SU-DHL-6 (cell line): ENCODE data around the gene FBXO48.

Experiments used
- H2AFZ ChIP-seq: fragments of 200-600 bp; sonication (generic); 2 replicates; pipeline ENCODE4 v1.6.1; 2014; ENCODE audit warnings: low read depth, mild to moderate bottlenecking, moderate library complexity, mixed read lengths, antibody characterized with exemption, low read length; ENCODE audit not compliant: severe bottlenecking
- H3F3A ChIP-seq: fragments of 200-600 bp; shearing (Covaris generic); 2 replicates; pipeline ENCODE4 v1.6.0; 2016; ENCODE audit warnings: antibody characterized with exemption, mild to moderate bottlenecking; ENCODE audit not compliant: insufficient read depth
- H3K27ac ChIP-seq: fragments of 200-600 bp; sonication (generic); 2 replicates; pipeline ENCODE4 v1.5.1; 2016; ENCODE audit warnings: low read depth, mild to moderate bottlenecking, low read length, moderate library complexity, mixed read lengths
- H3K27me3 ChIP-seq: fragments of 200-600 bp; sonication (generic), shearing (Covaris generic); 2 replicates; pipeline ENCODE4 v1.6.0; 2014; ENCODE audit warnings: mild to moderate bottlenecking, low read length
- H3K36me3 ChIP-seq: fragments of 200-600 bp; sonication (generic); 2 replicates; pipeline ENCODE4 v1.6.1; 2014; ENCODE audit warnings: mild to moderate bottlenecking, low read length, mixed read lengths
- H3K4me2 ChIP-seq: fragments of 300-600, 200-600 bp; shearing (Covaris generic), sonication (generic); 2 replicates; pipeline ENCODE4 v1.6.0; 2014; ENCODE audit warnings: low read length, low read depth, mild to moderate bottlenecking; ENCODE audit not compliant: poor library complexity, severe bottlenecking
- H3K4me3 ChIP-seq: fragments of 200-600 bp; sonication (generic); 2 replicates; pipeline ENCODE4 v1.5.1; 2014; ENCODE audit warnings: antibody characterized with exemption, low read length, mild to moderate bottlenecking, mixed read lengths; ENCODE audit not compliant: insufficient read depth, poor library complexity, severe bottlenecking
- H3K79me2 ChIP-seq: fragments of 200-600 bp; sonication (generic); 2 replicates; pipeline ENCODE4 v1.6.1; 2014; ENCODE audit warnings: mild to moderate bottlenecking, low read length, moderate library complexity; ENCODE audit not compliant: insufficient read depth
- H3K9ac ChIP-seq: fragments of 200-600 bp; sonication (generic); 2 replicates; pipeline ENCODE4 v1.7.0; 2014; ENCODE audit warnings: mild to moderate bottlenecking, low read length
- H3K9me2 ChIP-seq: fragments of 200-600 bp; sonication (generic); replicated peaks from 2 replicates; pipeline ENCODE4 v1.6.1; 2014; ENCODE audit warnings: low read length; ENCODE audit not compliant: insufficient read depth
- H3K9me3 ChIP-seq: fragments of 200-600 bp; sonication (generic); 2 replicates; pipeline ENCODE4 v1.6.1; 2014; ENCODE audit warnings: low read length, mixed read lengths; ENCODE audit not compliant: insufficient read depth
- H4K20me1 ChIP-seq: fragments of 200-600 bp; sonication (generic); 2 replicates; pipeline ENCODE4 v1.6.1; 2014; ENCODE audit warnings: low read depth, mild to moderate bottlenecking, antibody characterized with exemption, low read length, moderate library complexity, mixed read lengths
- CTCF ChIP-seq: fragments of 200-600 bp; sonication (generic); IDR thresholded peaks from one replicate; pipeline ENCODE4 v1.5.1; 2017; ENCODE audit warnings: antibody characterized with exemption, mild to moderate bottlenecking, low read length, moderate library complexity; ENCODE audit not compliant: insufficient read depth, poor library complexity, severe bottlenecking
- EZH2phosphoT487 ChIP-seq: fragments of 200-600 bp; sonication (generic), shearing (Covaris generic); conservative IDR thresholded peaks from 2 replicates; pipeline ENCODE4 v1.6.1; 2018; ENCODE audit warnings: mild to moderate bottlenecking, antibody characterized with exemption, low read length, moderate library complexity, mixed read lengths

Gene FBXO48

GRCh38 chr2:68426446-68426845 is 40.6 kb downstream of the FBXO48 start:
- peaks cover 32% of the 10 kb centered on the region for H3F3A ChIP-seq
- H3K27me3 ChIP-seq = no peaks in the 10 kb centered on the region
- H3K36me3 ChIP-seq = no peaks in the 10 kb centered on the region
- no peak for TF ChIP-seq EZH2phosphoT487
- no peak for TF ChIP-seq CTCF
- no peaks in the 10 kb centered on the region for H3K9me2 ChIP-seq
- no peaks in the 10 kb centered on the region for H3K79me2 ChIP-seq
- peak overlapping the region; percentile 84 for H3K4me2 ChIP-seq
- H2AFZ ChIP-seq = peak overlapping the region; percentile 75
- no peaks in the 10 kb centered on the region for H4K20me1 ChIP-seq
- H3K4me3 ChIP-seq = peak overlapping the region; percentile 38
- no peaks in the 10 kb centered on the region for H3K9me3 ChIP-seq
- H3K27ac ChIP-seq = peak overlapping the region; percentile 94
- H3K9ac ChIP-seq = peak overlapping the region; percentile 55

- Histone ChIP-seq H3K27me3 (no peaks in the 10 kb centered on the region), H4K20me1 (no peaks in the 10 kb centered on the region), H3K4me2 (peak overlapping the region; percentile 84), H3K79me2 (no peaks in the 10 kb centered on the region), H3F3A (peaks cover 32% of the 10 kb centered on the region), H3K9ac (no peak overlapping the region), H3K9me2 (no peaks in the 10 kb centered on the region), H3K36me3 (no peaks in the 10 kb centered on the region), H3K4me3 (no peak overlapping the region), H3K9me3 (no peaks in the 10 kb centered on the region), H3K27ac (no peak overlapping the region), H2AFZ (no peak overlapping the region)
- TF ChIP-seq CTCF (no peak), EZH2phosphoT487 (no peak)
Observed at GRCh38 chr2:68425503-68425902, 41.6 kb downstream of the FBXO48 start.

GRCh38 chr2:68423966-68424650 is 43.0 kb downstream of the FBXO48 start:
- H3K4me2 ChIP-seq = peak overlapping the region; percentile 49
- H3K9me3 ChIP-seq = no peaks in the 10 kb centered on the region
- TF ChIP-seq CTCF (no peak), EZH2phosphoT487 (no peak)
- no peaks in the 10 kb centered on the region for H4K20me1 ChIP-seq
- no peaks in the 10 kb centered on the region for H3K79me2 ChIP-seq
- peak overlapping the region; percentile 71 for H3K27ac ChIP-seq
- H3K9ac ChIP-seq = peak overlapping the region; percentile 5; the same call in 1 of the 2 replicates
- no peaks in the 10 kb centered on the region for H3K36me3 ChIP-seq
- H3F3A ChIP-seq = peaks cover 32% of the 10 kb centered on the region
- H3K9me2 ChIP-seq = no peaks in the 10 kb centered on the region
- no peak overlapping the region for H2AFZ ChIP-seq
- H3K27me3 ChIP-seq = no peaks in the 10 kb centered on the region
- peak overlapping the region; percentile 13 for H3K4me3 ChIP-seq
